H9 (cell line): Measurements from ENCODE around the gene HMGXB4. TPM values are rescaled to one million over a fixed set of nuclear protein-coding genes. Genes with fewer than 3 reads are reported as not detected.

Experiments
- DNase-seq: peaks from one replicate; pipeline ENCODE4 v3.0.0-alpha.2; 2017
- H2AFZ ChIP-seq: one replicate; pipeline ENCODE4 v1.6.1; 2013; ENCODE audit warnings: mild to moderate bottlenecking, low read length, control low read depth, moderate library complexity
- H2AK5ac ChIP-seq: 2 replicates; pipeline ENCODE4 v1.6.1; 2013; ENCODE audit warnings: low read length, control low read depth, mixed read lengths; ENCODE audit not compliant: insufficient read length
- H2BK120ac ChIP-seq: one replicate; pipeline ENCODE4 v1.6.1; 2013; ENCODE audit warnings: low read depth, mild to moderate bottlenecking, low read length, control low read depth, inconsistent platforms; ENCODE audit not compliant: poor library complexity, severe bottlenecking
- H2BK12ac ChIP-seq: 2 replicates; pipeline ENCODE4 v1.6.1; 2013; ENCODE audit warnings: low read length, control low read depth, mixed read lengths, low read depth; ENCODE audit not compliant: insufficient read length
- H2BK15ac ChIP-seq: 2 replicates; pipeline ENCODE4 v1.6.1; 2013; ENCODE audit warnings: low read depth, low read length, control low read depth
- H2BK20ac ChIP-seq: one replicate; pipeline ENCODE4 v1.6.1; 2013; ENCODE audit warnings: low read depth, mild to moderate bottlenecking, low read length, control low read depth, inconsistent platforms; ENCODE audit not compliant: poor library complexity, severe bottlenecking
- H2BK5ac ChIP-seq: 2 replicates; pipeline ENCODE4 v1.6.1; 2013; ENCODE audit warnings: low read length, control low read depth, mixed read lengths; ENCODE audit not compliant: insufficient read length
- H3K14ac ChIP-seq: 2 replicates; pipeline ENCODE4 v1.6.1; 2013; ENCODE audit warnings: low read length, control low read depth; ENCODE audit not compliant: insufficient read depth
- H3K18ac ChIP-seq: 2 replicates; pipeline ENCODE4 v1.6.1; 2013; ENCODE audit warnings: low read depth, mild to moderate bottlenecking, mixed read lengths, low read length, control low read depth; ENCODE audit not compliant: insufficient read length
- H3K23ac ChIP-seq: 2 replicates; pipeline ENCODE4 v1.6.1; 2013; ENCODE audit warnings: low read length, control low read depth, mixed read lengths, low read depth; ENCODE audit not compliant: insufficient read length
- H3K23me2 ChIP-seq: 2 replicates; pipeline ENCODE4 v1.6.1; 2013; ENCODE audit warnings: low read depth, mild to moderate bottlenecking, mixed read lengths, low read length, control low read depth; ENCODE audit not compliant: insufficient read length, poor library complexity, severe bottlenecking
- H3K27ac ChIP-seq: 2 replicates; pipeline ENCODE4 v1.5.1; 2013; ENCODE audit warnings: low read length, control low read depth, mixed read lengths, low read depth; ENCODE audit not compliant: insufficient read length
- H3K27me3 ChIP-seq: 2 replicates; pipeline ENCODE4 v1.6.1; 2013; ENCODE audit warnings: low read length, control low read depth, inconsistent platforms; ENCODE audit not compliant: insufficient read depth
- H3K4ac ChIP-seq: 2 replicates; pipeline ENCODE4 v1.6.1; 2013; ENCODE audit warnings: low read depth, mild to moderate bottlenecking, control low read depth, inconsistent platforms, low read length, moderate library complexity
- H3K4me1 ChIP-seq: 2 replicates; pipeline ENCODE4 v1.6.1; 2013; ENCODE audit warnings: low read length, control low read depth, inconsistent platforms; ENCODE audit not compliant: insufficient read depth
- H3K4me2 ChIP-seq: 2 replicates; pipeline ENCODE4 v1.6.1; 2013; ENCODE audit warnings: low read length, control low read depth, mixed read lengths; ENCODE audit not compliant: insufficient read length, insufficient read depth
- H3K56ac ChIP-seq: 2 replicates; pipeline ENCODE4 v1.6.1; 2013; ENCODE audit warnings: low read depth, mild to moderate bottlenecking, mixed read lengths, low read length, control low read depth; ENCODE audit not compliant: insufficient read length
- H3K79me1 ChIP-seq: 2 replicates; pipeline ENCODE4 v1.6.1; 2013; ENCODE audit warnings: low read depth, mild to moderate bottlenecking, moderate library complexity, low read length, control low read depth, inconsistent platforms; ENCODE audit not compliant: insufficient read depth, poor library complexity, severe bottlenecking
- H3K79me2 ChIP-seq: 2 replicates; pipeline ENCODE4 v1.6.1; 2013; ENCODE audit warnings: low read length, control low read depth, inconsistent platforms; ENCODE audit not compliant: insufficient read depth
- H3K9ac ChIP-seq: 2 replicates; pipeline ENCODE4 v1.6.1; 2013; ENCODE audit warnings: low read length, control low read depth, mixed read lengths; ENCODE audit not compliant: insufficient read length; ENCODE audit errors: extremely low read depth
- H3K9me3 ChIP-seq: one replicate; pipeline ENCODE4 v1.6.1; 2013; ENCODE audit warnings: low read depth, low read length, inconsistent platforms; ENCODE audit not compliant: control insufficient read depth
- H3T11ph ChIP-seq: one replicate; pipeline ENCODE4 v1.6.1; 2013; ENCODE audit warnings: mild to moderate bottlenecking, low read length, control low read depth, inconsistent platforms
- H4K20me1 ChIP-seq: one replicate; pipeline ENCODE4 v1.6.1; 2013; ENCODE audit not compliant: control insufficient read depth, insufficient read length, insufficient read depth
- H4K5ac ChIP-seq: 2 replicates; pipeline ENCODE4 v1.6.1; 2013; ENCODE audit warnings: low read depth, mild to moderate bottlenecking, mixed read lengths, low read length, control low read depth; ENCODE audit not compliant: insufficient read length
- H4K8ac ChIP-seq: replicated peaks from 2 replicates; pipeline ENCODE4 v1.6.1; 2013; ENCODE audit warnings: low read length, control low read depth, mixed read lengths, low read depth; ENCODE audit not compliant: insufficient read length
- H4K91ac ChIP-seq: 2 replicates; pipeline ENCODE4 v1.6.1; 2013; ENCODE audit warnings: low read depth, mild to moderate bottlenecking, moderate library complexity, mixed read lengths, low read length, control low read depth; ENCODE audit not compliant: insufficient read length
- H3K27ac Mint-ChIP-seq, 3 experiments: 2 replicates in 2 of 3; 3 replicates in 1 of 3; pipeline ENCODE4 v1.8.0; 2020 to 2021; ENCODE audit warnings: mixed read lengths in 3 of 3, mild to moderate bottlenecking in 1 of 3, moderate library complexity in 1 of 3
- H3K27me3 Mint-ChIP-seq: 2 replicates; pipeline ENCODE4 v1.8.0; 2021; ENCODE audit warnings: low read depth, mild to moderate bottlenecking, moderate library complexity, mixed read lengths
- H3K36me3 Mint-ChIP-seq, 3 experiments: 2 replicates in 2 of 3; 3 replicates in 1 of 3; pipeline ENCODE4 v1.8.0; 2020 to 2021; ENCODE audit warnings: low read depth in 3 of 3, mixed read lengths in 3 of 3; ENCODE audit not compliant: insufficient read depth in 1 of 3
- H3K4me1 Mint-ChIP-seq, 2 experiments: 2 replicates each; pipeline ENCODE4 v1.8.0; 2020; ENCODE audit warnings: mixed read lengths in 2 of 2
- H3K4me3 Mint-ChIP-seq, 2 experiments: 2 replicates in 1 of 2; 3 replicates in 1 of 2; pipeline ENCODE4 v1.8.0; 2020 to 2021; ENCODE audit warnings: mild to moderate bottlenecking in 2 of 2, mixed read lengths in 2 of 2, moderate library complexity in 1 of 2
- H3K9me3 Mint-ChIP-seq, 2 experiments: 2 replicates in 1 of 2; 3 replicates in 1 of 2; pipeline ENCODE4 v1.8.0; 2020; ENCODE audit warnings: mild to moderate bottlenecking in 2 of 2, mixed read lengths in 2 of 2, moderate library complexity in 1 of 2
- WGBS: extraction: QIAGEN DNeasy Blood & Tissue Kit; methylation state at CpG from one replicate; pipeline ENCODE4 v1.1.7; 2013; ENCODE audit warnings: missing lambda C conversion rate, low lambda C conversion rate, mixed read lengths; ENCODE audit not compliant: insufficient read length; ENCODE audit errors: extremely low coverage; 5-methylcytosine and 5-hydroxymethylcytosine counted together
- total RNA-seq: library from RNA; stranded (reverse); gene quantifications from 2 replicates; pipeline ENCODE4 v1.2.1, GENCODE V29; 2021
- TF ChIP-seq, protein P1 (sequence below): fragments of 200-600 bp; sonication (generic); conservative IDR thresholded peaks from 3 replicates; pipeline ENCODE4 v1.8.0; 2021; ENCODE audit warnings: antibody characterized with exemption, mild to moderate bottlenecking

The HMGXB4 gene
- total RNA-seq, 1 experiment from 2014 or later, result 33.5 TPM

- Mint-ChIP-seq H3K27me3 (no peaks in the 10 kb centered on the region), H3K9me3 (no peaks in the 10 kb centered on the region), H3K27ac (peak overlapping the region in 2 of 3 experiments; percentile 44 to 75; a peak in 1 of 7 replicates), H3K4me3 (no peak overlapping the region), H3K4me1 (peaks cover 3 to 6% of the 10 kb centered on the region in 2 experiments; a peak in 2 of 4 replicates), H3K36me3 (peaks cover 0 to 12% (median 5%) of the 10 kb centered on the region in 3 experiments; a peak in 5 of 7 replicates)
- Histone ChIP-seq H3T11ph (no peak overlapping the region), H2BK15ac (no peak overlapping the region), H2AK5ac (no peak overlapping the region), H3K9me3 (no peaks in the 10 kb centered on the region), H4K8ac (no peak overlapping the region), H2AFZ (no peak overlapping the region), H3K9ac (no peak overlapping the region), H3K14ac (no peak overlapping the region), H2BK120ac (no peak overlapping the region), H3K27ac (no peak overlapping the region), H3K79me2 (no peaks in the 10 kb centered on the region), H3K56ac (no peak overlapping the region), H3K23me2 (no peaks in the 10 kb centered on the region), H3K79me1 (no peaks in the 10 kb centered on the region), H4K91ac (no peak overlapping the region), H3K18ac (no peak overlapping the region), H2BK5ac (no peak overlapping the region), H3K4me2 (no peak overlapping the region), H3K27me3 (no peaks in the 10 kb centered on the region), H2BK12ac (no peak overlapping the region), H3K4me1 (no peaks in the 10 kb centered on the region), H4K20me1 (peaks cover 2% of the 10 kb centered on the region), H4K5ac (no peak overlapping the region), H3K23ac (no peak overlapping the region), H2BK20ac (no peak overlapping the region), H3K4ac (no peak overlapping the region)
- TF ChIP-seq, protein P1, sequence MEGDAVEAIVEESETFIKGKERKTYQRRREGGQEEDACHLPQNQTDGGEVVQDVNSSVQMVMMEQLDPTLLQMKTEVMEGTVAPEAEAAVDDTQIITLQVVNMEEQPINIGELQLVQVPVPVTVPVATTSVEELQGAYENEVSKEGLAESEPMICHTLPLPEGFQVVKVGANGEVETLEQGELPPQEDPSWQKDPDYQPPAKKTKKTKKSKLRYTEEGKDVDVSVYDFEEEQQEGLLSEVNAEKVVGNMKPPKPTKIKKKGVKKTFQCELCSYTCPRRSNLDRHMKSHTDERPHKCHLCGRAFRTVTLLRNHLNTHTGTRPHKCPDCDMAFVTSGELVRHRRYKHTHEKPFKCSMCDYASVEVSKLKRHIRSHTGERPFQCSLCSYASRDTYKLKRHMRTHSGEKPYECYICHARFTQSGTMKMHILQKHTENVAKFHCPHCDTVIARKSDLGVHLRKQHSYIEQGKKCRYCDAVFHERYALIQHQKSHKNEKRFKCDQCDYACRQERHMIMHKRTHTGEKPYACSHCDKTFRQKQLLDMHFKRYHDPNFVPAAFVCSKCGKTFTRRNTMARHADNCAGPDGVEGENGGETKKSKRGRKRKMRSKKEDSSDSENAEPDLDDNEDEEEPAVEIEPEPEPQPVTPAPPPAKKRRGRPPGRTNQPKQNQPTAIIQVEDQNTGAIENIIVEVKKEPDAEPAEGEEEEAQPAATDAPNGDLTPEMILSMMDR, result no peak
- no peak for DNase-seq
- no CpG with 5 or more reads among the region's 12 CpGs for WGBS
Observed at GRCh38 chr22:35317680-35318290, 60.5 kb downstream of the HMGXB4 start.
